Gastrocnemius medialis (tissue), 4 donors: ENCODE data around the gene CYP8B1.

Experiments
- CTCF ChIP-seq, 5 experiments: fragments of 450-650 bp in 3 of 5; fragments of 200-600 bp in 2 of 5; sonication (generic) in 2 of 5; IDR thresholded peaks in 4 of 5; conservative IDR thresholded peaks in 1 of 5; 1 replicate in 4 of 5; 2 replicates in 1 of 5; pipeline ENCODE4 v1.5.1; 2016 to 2019; ENCODE audit warnings: antibody characterized with exemption in 5 of 5, mild to moderate bottlenecking in 3 of 5, moderate library complexity in 3 of 5
- POLR2A ChIP-seq, 2 donors: fragments of 450-650 bp; IDR thresholded peaks; one replicate each; pipeline ENCODE4 v1.6.1; 2017; ENCODE audit warnings: antibody characterized with exemption in 2 of 2, mild to moderate bottlenecking in 2 of 2, moderate library complexity in 2 of 2

- TF ChIP-seq CTCF (IDR thresholded peaks at IDR 0.05 in 4 of 5, conservative IDR thresholded peaks at IDR 0.05 in 1 of 5) (no peak), POLR2A (IDR thresholded peaks at IDR 0.05) (no peak)
Measured at GRCh38 chr3:42847731-42848130, 27.9 kb downstream of the CYP8B1 start.
